ENCODE measurements around the gene LOC128125822.

Gene LOC128125822

DNA sequence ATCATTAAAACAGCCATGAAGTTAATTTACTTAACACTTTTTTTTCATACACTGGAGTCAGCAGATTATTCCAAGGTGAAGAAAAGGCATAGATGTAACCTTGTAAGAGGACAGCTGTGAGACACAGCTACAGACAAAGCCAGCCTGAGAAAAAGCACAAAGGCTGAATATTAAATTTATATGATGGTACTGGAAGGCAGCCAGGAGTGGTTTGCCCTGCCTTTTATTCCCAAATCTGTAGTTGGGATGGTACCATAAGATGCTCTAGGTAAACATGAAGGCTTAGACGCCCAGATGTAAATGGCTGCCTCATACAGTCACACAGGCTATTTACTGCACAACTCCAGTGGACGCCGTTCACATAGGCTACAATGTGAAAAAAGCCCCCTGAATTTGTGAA lies 42.1 kb upstream of the LOC128125822 start:
- Histone ChIP-seq H3K4me1 (ENCODE audit: control insufficient read depth in 2 of 3, insufficient read depth in 2 of 3, low read depth in 1 of 3, low read length in 3 of 3) (no peaks in the 10 kb centered on the region), H3K4me3 (ENCODE audit: low read length in 3 of 3) (no peak overlapping the region), H3K9me3 (ENCODE audit: control insufficient read depth in 2 of 3, insufficient read depth in 1 of 3, low read length in 3 of 3) (no peaks in the 10 kb centered on the region), H3K36me3 (ENCODE audit: control insufficient read depth in 2 of 3, insufficient read depth in 3 of 3, low read length in 3 of 3) (no peaks in the 10 kb centered on the region), H3K27me3 (ENCODE audit: control insufficient read depth, insufficient read depth, low read length) (no peaks in the 10 kb centered on the region), H3K9ac (ENCODE audit: low read length in 3 of 3) (no peak overlapping the region), H3K27ac (ENCODE audit: low read depth in 2 of 2, low read length in 2 of 2) (no peak overlapping the region)
- intact Hi-C loops (cut with DNase I), result no loop called here
- no peak for TF ChIP-seq CTCF (IDR thresholded peaks at IDR 0.05; ENCODE audit: borderline replicate concordance, extremely low read depth, insufficient read depth)
- no peak for FAIRE-seq
- DNase-seq, result no peak

DNA sequence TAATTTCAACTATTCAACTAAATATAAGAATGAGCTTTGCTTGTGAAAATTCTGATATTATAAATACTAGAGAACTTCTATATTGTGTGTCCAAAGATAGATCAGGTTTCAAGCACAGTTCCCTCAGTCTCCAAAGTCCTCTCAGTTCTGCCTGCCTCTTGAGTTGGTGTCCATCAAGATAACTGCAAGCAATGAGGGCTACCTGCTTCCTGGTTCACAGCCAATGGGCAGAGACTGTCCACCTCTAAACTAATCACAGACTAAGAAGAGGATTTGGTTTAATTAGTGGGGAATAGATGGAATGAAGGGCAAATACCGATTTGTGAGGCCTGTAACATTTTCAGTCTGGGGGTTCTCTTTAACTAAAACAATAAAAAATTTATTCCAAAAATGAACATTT lies 41.3 kb upstream of the LOC128125822 start:
- H3K36me3 ChIP-seq (ENCODE audit: control insufficient read depth in 2 of 3, insufficient read depth in 3 of 3, low read length in 3 of 3), result no peaks in the 10 kb centered on the region
- no peak overlapping the region for H3K27ac ChIP-seq (ENCODE audit: low read depth in 2 of 2, low read length in 2 of 2)
- no peaks in the 10 kb centered on the region for H3K27me3 ChIP-seq (ENCODE audit: control insufficient read depth, insufficient read depth, low read length)
- H3K9ac ChIP-seq (ENCODE audit: low read length in 3 of 3), result no peak overlapping the region
- DNase-seq, result no peak
- no peaks in the 10 kb centered on the region for H3K9me3 ChIP-seq (ENCODE audit: control insufficient read depth in 2 of 3, insufficient read depth in 1 of 3, low read length in 3 of 3)
- no peak for TF ChIP-seq CTCF (IDR thresholded peaks at IDR 0.05; ENCODE audit: borderline replicate concordance, extremely low read depth, insufficient read depth)
- intact Hi-C loops (cut with DNase I), result no loop called here
- H3K4me3 ChIP-seq (ENCODE audit: low read length in 3 of 3), result no peak overlapping the region
- no peak for FAIRE-seq
- H3K4me1 ChIP-seq (ENCODE audit: control insufficient read depth in 2 of 3, insufficient read depth in 2 of 3, low read depth in 1 of 3, low read length in 3 of 3), result no peaks in the 10 kb centered on the region

DNA sequence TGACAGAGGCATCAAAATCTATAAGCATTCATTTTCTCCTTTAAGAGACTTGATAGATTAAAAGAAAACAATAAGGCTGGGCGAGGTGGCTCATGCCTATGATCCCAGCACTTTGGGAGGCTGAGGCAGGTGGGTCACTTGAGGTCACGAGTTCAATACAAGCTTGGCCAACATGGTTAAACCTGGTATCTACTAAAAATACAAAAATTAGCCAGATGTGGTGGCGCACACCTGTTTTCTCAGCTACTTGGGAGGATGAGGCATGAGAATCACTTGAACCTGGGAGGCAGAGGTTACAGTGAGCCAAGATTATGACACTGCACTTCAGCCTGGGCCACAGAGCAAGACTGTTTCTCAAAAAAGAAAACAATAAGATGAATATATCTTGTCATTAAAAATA lies 39.3 kb upstream of the LOC128125822 start:
- no peaks in the 10 kb centered on the region for H3K27me3 ChIP-seq (ENCODE audit: control insufficient read depth, insufficient read depth, low read length)
- FAIRE-seq (no peak), DNase-seq (no peak)
- H3K27ac ChIP-seq (ENCODE audit: low read depth in 2 of 2, low read length in 2 of 2), result no peak overlapping the region
- TF ChIP-seq CTCF (IDR thresholded peaks at IDR 0.05; ENCODE audit: borderline replicate concordance, extremely low read depth, insufficient read depth), result no peak
- no peak overlapping the region for H3K9ac ChIP-seq (ENCODE audit: low read length in 3 of 3)
- peaks cover 0 to 5% (median 0%) of the 10 kb centered on the region in 3 donors for H3K4me1 ChIP-seq (ENCODE audit: control insufficient read depth in 2 of 3, insufficient read depth in 2 of 3, low read depth in 1 of 3, low read length in 3 of 3)
- no peaks in the 10 kb centered on the region for H3K9me3 ChIP-seq (ENCODE audit: control insufficient read depth in 2 of 3, insufficient read depth in 1 of 3, low read length in 3 of 3)
- H3K36me3 ChIP-seq (ENCODE audit: control insufficient read depth in 2 of 3, insufficient read depth in 3 of 3, low read length in 3 of 3), result no peaks in the 10 kb centered on the region
- H3K4me3 ChIP-seq (ENCODE audit: low read length in 3 of 3), result no peak overlapping the region
- intact Hi-C loops (cut with DNase I), result no loop called here

- Histone ChIP-seq H3K36me3 (ENCODE audit: control insufficient read depth in 2 of 3, insufficient read depth in 3 of 3, low read length in 3 of 3) (no peaks in the 10 kb centered on the region), H3K4me3 (ENCODE audit: low read length in 3 of 3) (no peak overlapping the region), H3K27ac (ENCODE audit: low read depth in 2 of 2, low read length in 2 of 2) (no peak overlapping the region), H3K4me1 (ENCODE audit: control insufficient read depth in 2 of 3, insufficient read depth in 2 of 3, low read depth in 1 of 3, low read length in 3 of 3) (peaks cover 0 to 9% (median 0%) of the 10 kb centered on the region in 3 donors), H3K9ac (ENCODE audit: low read length in 3 of 3) (no peak overlapping the region), H3K9me3 (ENCODE audit: control insufficient read depth in 2 of 3, insufficient read depth in 1 of 3, low read length in 3 of 3) (no peaks in the 10 kb centered on the region), H3K27me3 (ENCODE audit: control insufficient read depth, insufficient read depth, low read length) (no peaks in the 10 kb centered on the region)
- TF ChIP-seq CTCF (IDR thresholded peaks at IDR 0.05; ENCODE audit: borderline replicate concordance, extremely low read depth, insufficient read depth), result no peak
- no peak for DNase-seq
- intact Hi-C loops (cut with DNase I), result no loop called here
- no peak for FAIRE-seq
These were observed 38.3 kb upstream of the LOC128125822 start for GRCh38 chr6:63533952-63534351.
